Measurements from ENCODE around the gene PSTPIP2.

GRCh38 chr18:46098616-46098933 is 26.5 kb upstream of the PSTPIP2 start:
- TF ChIP-seq CTCF (IDR thresholded peaks at IDR 0.05) (no peak), EZH2 (IDR thresholded peaks at IDR 0.05; ENCODE audit: borderline replicate concordance, insufficient read depth, low read depth, low read length, poor library complexity, severe bottlenecking) (no peak)

All from B cell (primary cell).